NCI-H2196 (cell line): Measurements from ENCODE around the gene NACC2.

Experiments
- DNase-seq: peaks from one replicate; lab custom pipeline; 2025; ENCODE audit not compliant: unreplicated experiment; lab: John Stamatoyannopoulos, UW

Gene NACC2

DNA sequence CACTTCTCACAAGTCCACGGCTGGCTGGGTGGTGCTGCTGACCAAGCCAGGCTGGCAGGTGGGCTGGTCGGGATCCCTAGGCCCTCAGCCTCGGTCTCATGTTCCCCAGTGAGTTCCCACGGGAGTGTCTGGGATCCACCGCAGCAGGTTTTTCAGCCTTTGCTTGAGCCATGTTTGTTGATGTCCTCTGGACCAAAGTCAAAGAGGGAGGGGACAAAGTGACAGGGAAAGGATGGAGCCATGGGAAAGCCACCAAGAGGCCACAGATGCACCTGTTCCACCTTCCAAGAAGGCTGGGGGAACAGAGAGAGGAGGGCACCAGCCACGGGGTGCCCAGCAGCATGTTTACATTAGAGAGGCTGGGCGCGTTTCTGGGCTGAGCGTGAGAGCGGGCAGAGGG is 131.2 kb downstream of the NACC2 start:
- no peak for DNase-seq

DNA sequence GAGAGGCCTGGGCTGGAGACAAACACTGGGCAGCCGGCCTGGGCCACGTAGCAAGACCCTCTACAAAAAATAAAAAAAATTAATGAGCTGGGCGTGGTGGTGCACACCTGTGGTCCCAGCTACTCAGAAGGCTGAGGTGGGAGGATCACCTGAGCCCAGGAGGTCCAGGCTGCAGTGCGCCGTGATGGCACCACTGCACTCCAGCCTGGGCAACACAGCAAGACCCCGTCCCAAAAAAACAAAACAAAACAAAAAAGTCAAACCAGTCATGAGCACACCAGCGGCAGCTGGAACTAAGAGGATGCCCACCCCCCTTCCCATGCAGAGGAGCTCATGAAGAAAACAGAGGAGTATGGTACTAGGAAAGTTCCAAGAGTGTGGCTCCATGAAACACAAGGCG is 131.8 kb downstream of the NACC2 start:
- DNase-seq, result no peak

GRCh38 chr9:135962696-135963307 is 132.3 kb downstream of the NACC2 start:
- no peak for DNase-seq

DNA sequence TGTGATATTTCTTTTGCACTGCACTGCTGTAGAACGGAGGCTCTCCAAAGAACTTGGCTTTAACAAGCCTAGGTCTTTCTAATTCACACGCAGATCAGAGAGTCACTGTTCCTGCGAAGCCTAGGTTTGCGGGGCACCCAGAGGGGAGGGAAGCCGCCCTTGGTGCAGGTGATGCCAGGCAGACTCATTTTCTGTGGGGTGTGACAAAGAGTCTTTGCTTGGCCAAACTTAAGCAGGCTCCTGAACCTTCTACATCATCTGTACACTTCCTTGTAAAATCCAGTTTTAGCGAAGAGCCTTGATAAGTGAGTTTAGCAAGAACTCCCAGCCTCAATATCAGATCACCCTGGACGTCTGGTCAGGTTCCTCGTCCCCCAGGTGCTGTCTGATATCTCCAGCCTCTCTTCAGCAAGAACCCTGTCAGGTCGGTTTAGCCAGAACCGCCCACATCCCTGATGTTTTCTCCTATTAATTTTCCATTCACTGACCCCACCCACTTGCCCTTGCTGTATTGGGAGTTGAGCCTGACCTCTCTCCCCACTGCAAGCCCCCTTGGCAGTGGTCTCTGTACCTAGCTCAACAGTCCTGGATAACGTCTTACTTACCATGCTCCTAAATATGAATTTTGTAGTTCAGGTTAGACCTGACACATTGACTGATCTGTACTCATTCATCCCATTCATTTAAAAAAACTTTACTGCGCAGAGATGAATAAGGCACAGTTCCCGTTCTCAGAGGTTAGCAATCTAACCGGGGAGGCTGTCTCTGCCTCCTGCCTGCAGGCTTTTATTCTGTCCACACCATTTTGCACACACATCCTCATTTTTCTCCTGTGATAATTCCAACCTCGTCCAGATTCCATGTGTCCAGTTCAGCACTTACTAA is 133.0 kb downstream of the NACC2 start:
- DNase-seq, result no peak

GRCh38 chr9:135961277-135961715 is 133.8 kb downstream of the NACC2 start, which contains the start of gene UBAC1:
Gene UBAC1, minus strand, starts transcription at chr9:135961373. Its CDS starts 211 bp downstream, at chr9:135961162.
- peak; percentile 96 for DNase-seq

DNA sequence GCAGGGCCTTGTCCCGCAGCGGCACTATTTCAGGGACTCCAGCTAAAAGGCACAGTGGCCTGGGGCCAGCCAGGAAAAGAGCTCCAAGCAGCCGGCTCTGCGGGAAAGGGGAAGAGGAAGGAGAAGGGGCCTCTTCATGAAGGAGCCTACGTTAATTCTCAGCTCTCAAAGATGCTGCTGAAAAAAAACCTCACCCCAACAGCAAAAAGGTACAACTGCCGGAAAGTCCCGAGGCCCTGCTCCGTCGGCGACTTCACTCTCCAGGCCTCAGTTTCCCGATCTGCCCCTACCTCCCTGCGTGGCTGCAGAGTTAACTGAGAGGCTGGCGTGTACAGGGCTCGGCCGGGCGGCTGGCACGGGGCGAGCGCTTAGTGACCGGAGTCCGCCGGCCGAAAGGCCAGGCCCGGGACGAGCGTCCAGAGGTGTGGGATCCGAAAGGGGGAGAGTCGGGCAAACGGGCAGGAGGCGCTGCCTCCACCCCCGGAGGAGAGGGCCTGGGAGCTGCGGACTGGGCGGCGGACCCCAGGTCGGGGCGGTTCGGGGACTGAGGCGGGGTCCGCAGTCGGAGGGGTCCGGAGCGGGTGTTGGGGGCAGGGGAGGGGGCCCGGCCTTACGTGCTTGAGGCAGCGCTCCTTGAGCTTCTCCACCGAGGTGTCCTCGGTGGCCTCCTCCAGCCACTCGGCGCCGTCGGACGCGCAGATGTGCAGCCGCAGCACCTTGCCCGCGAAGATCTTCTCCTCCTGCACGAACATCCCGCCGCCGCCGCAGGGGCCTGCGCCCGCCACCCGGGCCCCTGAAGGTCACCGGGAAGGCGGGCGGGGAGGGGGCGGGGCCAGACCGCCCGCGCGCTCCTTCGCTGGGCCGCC is 134.4 kb downstream of the NACC2 start:
- DNase-seq, result no peak

- no peak for DNase-seq
These were observed 135.3 kb downstream of the NACC2 start for GRCh38 chr9:135959814-135960213.

GRCh38 chr9:135958485-135958884 is 136.6 kb downstream of the NACC2 start:
- DNase-seq, result no peak

GRCh38 chr9:135957431-135957830 is 137.7 kb downstream of the NACC2 start:
- no peak for DNase-seq

DNA sequence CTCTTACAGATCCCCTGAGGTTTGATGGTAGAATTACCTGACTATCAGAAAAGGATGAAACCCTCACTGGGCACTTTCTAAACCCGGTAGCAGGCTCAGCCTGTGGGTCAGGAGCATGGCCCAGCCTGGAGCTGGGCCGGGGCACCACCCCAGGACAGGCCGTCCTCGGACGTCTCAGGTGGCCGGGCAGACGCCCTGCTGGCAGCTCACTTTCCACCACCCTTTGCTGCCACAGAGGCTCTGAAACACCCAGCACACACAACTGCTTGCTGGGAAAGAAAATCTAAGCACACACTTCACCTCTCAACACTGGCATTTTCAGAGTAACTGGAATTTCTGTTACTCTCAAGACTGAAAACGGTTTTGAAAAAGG is 138.3 kb downstream of the NACC2 start:
- no peak for DNase-seq
